Progenitor cell of endocrine pancreas (in vitro differentiated cells): Measurements from ENCODE around the gene RNLS. TPM values are rescaled to one million over a fixed set of nuclear protein-coding genes. Genes with fewer than 3 reads are reported as not detected.

Experiments
- DNase-seq: peaks from one replicate; pipeline ENCODE4 v3.0.0; 2021; ENCODE audit warnings: low spot score; ENCODE audit not compliant: unreplicated experiment
- H3K27ac Mint-ChIP-seq: 2 replicates; pipeline ENCODE4 v1.8.0; 2021; ENCODE audit warnings: mild to moderate bottlenecking, moderate library complexity, mixed read lengths
- H3K27me3 Mint-ChIP-seq: 2 replicates; pipeline ENCODE4 v1.8.0; 2021; ENCODE audit warnings: mixed read lengths
- H3K36me3 Mint-ChIP-seq: 2 replicates; pipeline ENCODE4 v1.8.0; 2022; ENCODE audit warnings: mixed read lengths; ENCODE audit not compliant: insufficient read depth
- H3K4me1 Mint-ChIP-seq: 2 replicates; pipeline ENCODE4 v1.8.0; 2021; ENCODE audit warnings: low read depth, mixed read lengths
- H3K4me3 Mint-ChIP-seq: 2 replicates; pipeline ENCODE4 v1.8.0; 2021; ENCODE audit warnings: low read depth, mild to moderate bottlenecking, moderate library complexity, mixed read lengths
- H3K9me3 Mint-ChIP-seq: 2 replicates; pipeline ENCODE4 v1.8.0; 2021; ENCODE audit warnings: low read depth, mixed read lengths
- total RNA-seq: library from RNA; stranded (reverse); gene quantifications from 2 replicates; pipeline ENCODE4 v1.2.1, GENCODE V29; 2021
- TF ChIP-seq, protein P1 (sequence below): fragments of 200-600 bp; sonication (generic); IDR thresholded peaks from one replicate; pipeline ENCODE4 v1.5.0; 2021; ENCODE audit warnings: antibody characterized with exemption, mild to moderate bottlenecking; ENCODE audit not compliant: unreplicated experiment

The RNLS gene
- total RNA-seq, 1 donor from 2014 or later: 7.5 TPM

GRCh38 chr10:88505265-88505664 is 77.9 kb downstream of the RNLS start:
- H3K4me1 Mint-ChIP-seq: peaks cover 4% of the 10 kb centered on the region
- H3K27ac Mint-ChIP-seq: no peak overlapping the region
- no peak overlapping the region for H3K4me3 Mint-ChIP-seq
- no peaks in the 10 kb centered on the region for H3K9me3 Mint-ChIP-seq
- H3K36me3 Mint-ChIP-seq: no peaks in the 10 kb centered on the region
- DNase-seq: no peak
- TF ChIP-seq, protein P1, sequence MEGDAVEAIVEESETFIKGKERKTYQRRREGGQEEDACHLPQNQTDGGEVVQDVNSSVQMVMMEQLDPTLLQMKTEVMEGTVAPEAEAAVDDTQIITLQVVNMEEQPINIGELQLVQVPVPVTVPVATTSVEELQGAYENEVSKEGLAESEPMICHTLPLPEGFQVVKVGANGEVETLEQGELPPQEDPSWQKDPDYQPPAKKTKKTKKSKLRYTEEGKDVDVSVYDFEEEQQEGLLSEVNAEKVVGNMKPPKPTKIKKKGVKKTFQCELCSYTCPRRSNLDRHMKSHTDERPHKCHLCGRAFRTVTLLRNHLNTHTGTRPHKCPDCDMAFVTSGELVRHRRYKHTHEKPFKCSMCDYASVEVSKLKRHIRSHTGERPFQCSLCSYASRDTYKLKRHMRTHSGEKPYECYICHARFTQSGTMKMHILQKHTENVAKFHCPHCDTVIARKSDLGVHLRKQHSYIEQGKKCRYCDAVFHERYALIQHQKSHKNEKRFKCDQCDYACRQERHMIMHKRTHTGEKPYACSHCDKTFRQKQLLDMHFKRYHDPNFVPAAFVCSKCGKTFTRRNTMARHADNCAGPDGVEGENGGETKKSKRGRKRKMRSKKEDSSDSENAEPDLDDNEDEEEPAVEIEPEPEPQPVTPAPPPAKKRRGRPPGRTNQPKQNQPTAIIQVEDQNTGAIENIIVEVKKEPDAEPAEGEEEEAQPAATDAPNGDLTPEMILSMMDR: no peak
- H3K27me3 Mint-ChIP-seq: peaks cover 4% of the 10 kb centered on the region

- Mint-ChIP-seq H3K27me3 (peaks cover 5% of the 10 kb centered on the region), H3K9me3 (no peaks in the 10 kb centered on the region), H3K4me3 (no peak overlapping the region), H3K36me3 (no peaks in the 10 kb centered on the region), H3K4me1 (peaks cover 2% of the 10 kb centered on the region), H3K27ac (no peak overlapping the region)
- DNase-seq: no peak
- TF ChIP-seq, protein P1: no peak
These were observed 82.5 kb downstream of the RNLS start for GRCh38 chr10:88500656-88501055.

- Mint-ChIP-seq H3K4me3 (no peak overlapping the region), H3K36me3 (no peaks in the 10 kb centered on the region), H3K27me3 (peaks cover 4% of the 10 kb centered on the region), H3K9me3 (no peaks in the 10 kb centered on the region), H3K27ac (no peak overlapping the region), H3K4me1 (peaks cover 2% of the 10 kb centered on the region)
- DNase-seq: no peak
- TF ChIP-seq, protein P1: no peak
These were observed 83.3 kb downstream of the RNLS start for GRCh38 chr10:88499569-88500470.

GRCh38 chr10:88497913-88498312 is 85.2 kb downstream of the RNLS start:
- peaks cover 2% of the 10 kb centered on the region for H3K4me1 Mint-ChIP-seq
- H3K36me3 Mint-ChIP-seq: no peaks in the 10 kb centered on the region
- H3K27ac Mint-ChIP-seq: no peak overlapping the region
- DNase-seq: no peak
- no peaks in the 10 kb centered on the region for H3K9me3 Mint-ChIP-seq
- H3K4me3 Mint-ChIP-seq: no peak overlapping the region
- TF ChIP-seq, protein P1: no peak
- peaks cover 4% of the 10 kb centered on the region for H3K27me3 Mint-ChIP-seq

DNA sequence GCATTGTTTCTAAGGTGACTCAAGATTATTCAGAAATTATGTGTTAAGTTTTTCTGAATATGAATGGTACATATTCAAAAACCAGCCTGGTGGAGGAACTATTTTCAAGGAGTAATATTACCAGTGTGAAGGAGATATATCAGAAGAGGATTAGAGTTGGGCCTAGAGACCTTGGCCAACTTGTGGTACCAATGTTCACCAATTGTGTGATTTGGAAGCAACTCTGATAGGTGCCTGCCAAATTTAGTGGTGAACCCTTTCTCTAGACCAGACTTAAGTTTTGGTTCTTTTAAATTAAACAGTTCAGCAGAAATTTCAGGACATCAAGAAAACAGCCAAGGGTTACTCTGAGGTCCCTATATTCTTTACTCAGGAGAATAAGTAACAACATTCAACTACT is 88.6 kb downstream of the RNLS start:
- TF ChIP-seq, protein P1: no peak
- Mint-ChIP-seq H3K27ac (no peak overlapping the region), H3K4me3 (no peak overlapping the region), H3K4me1 (no peaks in the 10 kb centered on the region), H3K36me3 (no peaks in the 10 kb centered on the region), H3K9me3 (no peaks in the 10 kb centered on the region), H3K27me3 (peaks cover 4% of the 10 kb centered on the region)
- DNase-seq: no peak
